Measurements from ENCODE around the gene KRTAP10-2.

The KRTAP10-2 gene

GRCh38 chr21:44513389-44514217 lies 37.7 kb downstream of the KRTAP10-2 start:
- H4K20me1 ChIP-seq (ENCODE audit: insufficient read depth): no peaks in the 10 kb centered on the region
- peaks cover 75% of the 10 kb centered on the region for H3K27me3 ChIP-seq (ENCODE audit: insufficient read depth, low read depth)
- no peak overlapping the region for H3K27ac ChIP-seq
- no peak overlapping the region for H3K4me2 ChIP-seq
- no peak overlapping the region for H3K9ac ChIP-seq
- no peaks in the 10 kb centered on the region for H3K36me3 ChIP-seq (ENCODE audit: insufficient read depth)
- H3K4me3 ChIP-seq (IDR thresholded peaks at IDR 0.05; ENCODE audit: insufficient read depth, low read depth, low read length): no peak overlapping the region
- TF ChIP-seq CTCF (conservative IDR thresholded peaks at IDR 0.05; ENCODE audit: low read depth, low read length): no peak
- no peaks in the 10 kb centered on the region for H3K4me1 ChIP-seq (ENCODE audit: low read depth, poor library complexity, severe bottlenecking)
- no peaks in the 10 kb centered on the region for H3K79me2 ChIP-seq (ENCODE audit: insufficient read depth, low read depth)
- H2AFZ ChIP-seq (ENCODE audit: low read depth): no peak overlapping the region

- H4K20me1 ChIP-seq (ENCODE audit: insufficient read depth): no peaks in the 10 kb centered on the region
- H2AFZ ChIP-seq (ENCODE audit: low read depth): no peak overlapping the region
- H3K27me3 ChIP-seq (ENCODE audit: insufficient read depth, low read depth): peaks cover 75% of the 10 kb centered on the region
- H3K27ac ChIP-seq: no peak overlapping the region
- no peaks in the 10 kb centered on the region for H3K4me1 ChIP-seq (ENCODE audit: low read depth, poor library complexity, severe bottlenecking)
- H3K9ac ChIP-seq: no peak overlapping the region
- no peak overlapping the region for H3K4me2 ChIP-seq
- TF ChIP-seq CTCF (conservative IDR thresholded peaks at IDR 0.05; ENCODE audit: low read depth, low read length): no peak
- no peak overlapping the region for H3K4me3 ChIP-seq (IDR thresholded peaks at IDR 0.05; ENCODE audit: insufficient read depth, low read depth, low read length)
- H3K79me2 ChIP-seq (ENCODE audit: insufficient read depth, low read depth): no peaks in the 10 kb centered on the region
- H3K36me3 ChIP-seq (ENCODE audit: insufficient read depth): no peaks in the 10 kb centered on the region
Observed at GRCh38 chr21:44512496-44513388, 38.6 kb downstream of the KRTAP10-2 start.

GRCh38 chr21:44511938-44512275 lies 39.4 kb downstream of the KRTAP10-2 start:
- H4K20me1 ChIP-seq (ENCODE audit: insufficient read depth): no peaks in the 10 kb centered on the region
- no peaks in the 10 kb centered on the region for H3K4me1 ChIP-seq (ENCODE audit: low read depth, poor library complexity, severe bottlenecking)

More at GRCh38 chr21:44511938-44512275, 39.4 kb downstream of the KRTAP10-2 start:
- Histone ChIP-seq H3K79me2 (ENCODE audit: insufficient read depth, low read depth) (no peaks in the 10 kb centered on the region), H3K27me3 (ENCODE audit: insufficient read depth, low read depth) (peaks cover 76% of the 10 kb centered on the region), H3K4me3 (IDR thresholded peaks at IDR 0.05; ENCODE audit: insufficient read depth, low read depth, low read length) (no peak overlapping the region), H3K4me2 (no peak overlapping the region), H2AFZ (ENCODE audit: low read depth) (no peak overlapping the region), H3K27ac (no peak overlapping the region), H3K9ac (no peak overlapping the region), H3K36me3 (ENCODE audit: insufficient read depth) (no peaks in the 10 kb centered on the region)
- no peak for TF ChIP-seq CTCF (conservative IDR thresholded peaks at IDR 0.05; ENCODE audit: low read depth, low read length)
